Neural cell (in vitro differentiated cells): ENCODE results near the gene TMEM192. TPM values are rescaled to one million over a fixed set of nuclear protein-coding genes. Genes with fewer than 3 reads are reported as not detected.

Experiments
- polyA plus RNA-seq: library from polyadenylated mRNA; depleted of rRNA; stranded (reverse); fragments of >200 nt; gene quantifications from 2 replicates; pipeline ENCODE4 v1.2.3, GENCODE V29; 2014

The TMEM192 gene
- polyA plus RNA-seq, 1 donor from 2014 or later, result 10.5 TPM

Other genes with a start within 250 kb of the TMEM192 start
- gene APELA, start 235.7 kb downstream of the TMEM192 start, polyA plus RNA-seq, result not detected in 2 replicates
- gene TRIM61, start 135.2 kb downstream of the TMEM192 start, polyA plus RNA-seq, result not detected in 2 replicates
- gene TRIM60, start 80.9 kb downstream of the TMEM192 start, polyA plus RNA-seq, result not detected in 2 replicates
- not detected in 2 replicates for gene TRIM75, start 59.0 kb downstream of the TMEM192 start, polyA plus RNA-seq
- 40.3 and 42.8 TPM in 2 replicates for gene KLHL2, start 94.7 kb upstream of the TMEM192 start, polyA plus RNA-seq
- gene MSMO1, start 214.8 kb upstream of the TMEM192 start, polyA plus RNA-seq, result 222 and 242 TPM in 2 replicates